Mesothelial cell of epicardium (in vitro differentiated cells): Measurements from ENCODE around the gene DNAI1. TPM values are rescaled to one million over a fixed set of nuclear protein-coding genes. Genes with fewer than 3 reads are reported as not detected.

Experiments
- DNase-seq, 2 experiments: peaks; one replicate each; pipeline ENCODE4 v3.0.0; 2021; ENCODE audit warnings: low spot score in 2 of 2; ENCODE audit not compliant: unreplicated experiment in 2 of 2
- H3K27ac Mint-ChIP-seq: 2 replicates; pipeline ENCODE4 v1.8.0; 2021; ENCODE audit warnings: mixed read lengths
- H3K27me3 Mint-ChIP-seq: 2 replicates; pipeline ENCODE4 v1.8.0; 2021; ENCODE audit warnings: low read depth, mixed read lengths
- H3K36me3 Mint-ChIP-seq: 2 replicates; pipeline ENCODE4 v1.8.0; 2021; ENCODE audit warnings: mixed read lengths
- H3K4me1 Mint-ChIP-seq: 2 replicates; pipeline ENCODE4 v1.8.0; 2021; ENCODE audit warnings: mixed read lengths
- H3K4me3 Mint-ChIP-seq: 2 replicates; pipeline ENCODE4 v1.8.0; 2021; ENCODE audit warnings: mild to moderate bottlenecking, moderate library complexity, mixed read lengths
- H3K9me3 Mint-ChIP-seq: 2 replicates; pipeline ENCODE4 v1.8.0; 2021; ENCODE audit warnings: mixed read lengths
- total RNA-seq: library from RNA; stranded (reverse); gene quantifications from 3 replicates; pipeline ENCODE4 v1.2.1, GENCODE V29; 2021
- TF ChIP-seq, protein P1 (sequence below): fragments of 200-600 bp; sonication (generic); IDR thresholded peaks from one replicate; pipeline ENCODE4 v1.5.0; 2021; ENCODE audit warnings: antibody characterized with exemption; ENCODE audit not compliant: unreplicated experiment

DNAI1 gene
- total RNA-seq, 1 donor from 2014 or later, result not detected

DNA sequence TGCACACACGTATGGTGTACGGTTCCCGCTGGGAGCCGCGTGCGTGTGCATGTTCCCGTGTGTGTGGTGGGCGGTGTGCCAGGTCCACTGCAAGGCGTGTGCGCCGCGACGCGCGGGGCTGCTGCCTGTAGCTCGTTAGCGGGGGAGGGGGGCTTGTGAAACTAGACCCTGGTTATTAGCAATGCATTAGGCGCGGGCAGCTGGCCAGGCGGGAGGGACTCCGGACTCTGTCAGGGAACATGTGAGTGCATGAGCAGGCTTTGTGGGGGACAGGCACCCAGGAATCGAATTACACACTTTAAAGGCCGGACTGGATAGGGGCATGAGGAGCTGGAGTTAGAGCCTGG lies 96.4 kb downstream of the DNAI1 start:
- Mint-ChIP-seq H3K27me3 (peaks cover 5% of the 10 kb centered on the region), H3K9me3 (no peaks in the 10 kb centered on the region), H3K27ac (peak overlapping the region; percentile 33), H3K4me3 (no peak overlapping the region), H3K4me1 (peaks cover 44% of the 10 kb centered on the region), H3K36me3 (no peaks in the 10 kb centered on the region)
- DNase-seq, result no peak
- TF ChIP-seq, protein P1, sequence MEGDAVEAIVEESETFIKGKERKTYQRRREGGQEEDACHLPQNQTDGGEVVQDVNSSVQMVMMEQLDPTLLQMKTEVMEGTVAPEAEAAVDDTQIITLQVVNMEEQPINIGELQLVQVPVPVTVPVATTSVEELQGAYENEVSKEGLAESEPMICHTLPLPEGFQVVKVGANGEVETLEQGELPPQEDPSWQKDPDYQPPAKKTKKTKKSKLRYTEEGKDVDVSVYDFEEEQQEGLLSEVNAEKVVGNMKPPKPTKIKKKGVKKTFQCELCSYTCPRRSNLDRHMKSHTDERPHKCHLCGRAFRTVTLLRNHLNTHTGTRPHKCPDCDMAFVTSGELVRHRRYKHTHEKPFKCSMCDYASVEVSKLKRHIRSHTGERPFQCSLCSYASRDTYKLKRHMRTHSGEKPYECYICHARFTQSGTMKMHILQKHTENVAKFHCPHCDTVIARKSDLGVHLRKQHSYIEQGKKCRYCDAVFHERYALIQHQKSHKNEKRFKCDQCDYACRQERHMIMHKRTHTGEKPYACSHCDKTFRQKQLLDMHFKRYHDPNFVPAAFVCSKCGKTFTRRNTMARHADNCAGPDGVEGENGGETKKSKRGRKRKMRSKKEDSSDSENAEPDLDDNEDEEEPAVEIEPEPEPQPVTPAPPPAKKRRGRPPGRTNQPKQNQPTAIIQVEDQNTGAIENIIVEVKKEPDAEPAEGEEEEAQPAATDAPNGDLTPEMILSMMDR, result no peak

DNA sequence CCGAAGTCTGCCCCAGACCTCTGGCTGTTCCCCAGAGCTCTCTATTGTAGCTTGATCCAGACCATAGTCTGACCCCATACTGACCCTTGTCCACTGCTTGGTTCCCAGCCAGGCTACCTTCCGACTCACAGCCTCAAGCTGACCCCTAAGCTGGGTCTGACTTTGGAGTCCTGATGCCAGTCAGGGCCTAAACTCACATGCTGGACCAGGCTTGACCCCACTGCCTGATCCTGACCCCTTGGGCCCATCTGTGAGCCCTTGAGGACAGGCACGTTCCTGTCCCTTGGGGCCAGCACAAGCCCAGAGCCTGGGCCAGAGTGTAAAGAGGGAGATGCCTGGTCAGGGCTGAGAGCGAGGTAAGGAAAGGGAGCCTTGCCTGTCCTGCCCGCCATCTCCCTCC lies 96.9 kb downstream of the DNAI1 start:
- no peak for DNase-seq

DNA sequence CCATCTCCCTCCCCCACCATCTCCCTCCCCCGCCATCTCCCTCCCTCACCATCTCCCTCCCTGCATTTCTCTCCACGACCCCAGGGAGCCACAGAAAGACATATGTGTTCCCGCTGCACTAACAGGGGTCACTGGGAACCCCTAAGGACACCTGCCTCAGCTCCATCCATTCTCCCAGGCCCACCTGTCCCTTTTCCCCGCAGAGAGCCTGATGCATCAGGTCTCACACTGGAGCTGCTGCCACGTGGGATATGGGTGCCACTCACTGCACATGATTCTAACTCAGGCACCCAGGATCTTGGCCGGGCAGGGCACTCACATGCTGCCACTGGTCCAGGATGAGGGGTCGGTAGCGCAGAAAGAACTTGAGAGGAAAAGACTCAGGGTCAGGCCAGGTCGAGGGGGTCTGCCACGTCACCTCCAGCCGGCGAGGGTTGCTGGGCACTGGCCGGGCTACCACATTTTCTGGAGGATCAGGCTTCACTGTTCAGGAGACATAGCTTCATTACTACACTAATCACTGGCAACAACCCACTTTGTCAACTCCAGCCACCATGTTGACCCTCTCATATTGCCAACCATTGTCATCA lies 97.4 kb downstream of the DNAI1 start:
- H3K27me3 Mint-ChIP-seq, result peaks cover 8% of the 10 kb centered on the region
- no peak overlapping the region for H3K4me3 Mint-ChIP-seq
- TF ChIP-seq, protein P1, result no peak
- no peak for DNase-seq
- H3K4me1 Mint-ChIP-seq, result peaks cover 50% of the 10 kb centered on the region
- no peaks in the 10 kb centered on the region for H3K9me3 Mint-ChIP-seq
- H3K36me3 Mint-ChIP-seq, result no peaks in the 10 kb centered on the region
- H3K27ac Mint-ChIP-seq, result no peak overlapping the region

More for the DNA sequence above, 96.9 kb downstream of the DNAI1 start:
- Mint-ChIP-seq H3K27ac (no peak overlapping the region), H3K9me3 (no peaks in the 10 kb centered on the region), H3K4me3 (no peak overlapping the region), H3K27me3 (peaks cover 8% of the 10 kb centered on the region), H3K4me1 (peaks cover 49% of the 10 kb centered on the region), H3K36me3 (no peaks in the 10 kb centered on the region)
- TF ChIP-seq, protein P1, result no peak

DNA sequence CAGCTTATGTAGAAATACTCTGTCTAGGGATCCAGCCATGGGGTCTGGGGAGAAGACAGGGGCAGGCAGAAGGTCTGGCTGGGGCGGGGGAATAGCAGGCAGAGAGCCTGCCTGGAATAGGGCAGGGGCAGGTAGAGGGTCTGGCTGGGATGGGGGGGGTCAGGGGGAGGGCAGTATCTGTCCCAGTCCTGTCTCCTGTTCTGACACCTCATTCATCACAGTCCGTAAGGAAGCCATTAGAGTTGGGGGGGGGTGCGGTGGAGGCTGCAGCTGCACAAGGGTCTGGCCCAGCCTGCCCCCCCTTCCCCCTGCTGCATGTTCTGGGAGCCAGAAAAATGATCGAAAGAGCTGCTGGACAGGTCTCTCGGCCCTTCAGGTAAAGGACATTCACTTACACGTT lies 98.3 kb downstream of the DNAI1 start:
- Mint-ChIP-seq H3K36me3 (no peaks in the 10 kb centered on the region), H3K4me1 (peaks cover 54% of the 10 kb centered on the region), H3K27ac (no peak overlapping the region)

DNA sequence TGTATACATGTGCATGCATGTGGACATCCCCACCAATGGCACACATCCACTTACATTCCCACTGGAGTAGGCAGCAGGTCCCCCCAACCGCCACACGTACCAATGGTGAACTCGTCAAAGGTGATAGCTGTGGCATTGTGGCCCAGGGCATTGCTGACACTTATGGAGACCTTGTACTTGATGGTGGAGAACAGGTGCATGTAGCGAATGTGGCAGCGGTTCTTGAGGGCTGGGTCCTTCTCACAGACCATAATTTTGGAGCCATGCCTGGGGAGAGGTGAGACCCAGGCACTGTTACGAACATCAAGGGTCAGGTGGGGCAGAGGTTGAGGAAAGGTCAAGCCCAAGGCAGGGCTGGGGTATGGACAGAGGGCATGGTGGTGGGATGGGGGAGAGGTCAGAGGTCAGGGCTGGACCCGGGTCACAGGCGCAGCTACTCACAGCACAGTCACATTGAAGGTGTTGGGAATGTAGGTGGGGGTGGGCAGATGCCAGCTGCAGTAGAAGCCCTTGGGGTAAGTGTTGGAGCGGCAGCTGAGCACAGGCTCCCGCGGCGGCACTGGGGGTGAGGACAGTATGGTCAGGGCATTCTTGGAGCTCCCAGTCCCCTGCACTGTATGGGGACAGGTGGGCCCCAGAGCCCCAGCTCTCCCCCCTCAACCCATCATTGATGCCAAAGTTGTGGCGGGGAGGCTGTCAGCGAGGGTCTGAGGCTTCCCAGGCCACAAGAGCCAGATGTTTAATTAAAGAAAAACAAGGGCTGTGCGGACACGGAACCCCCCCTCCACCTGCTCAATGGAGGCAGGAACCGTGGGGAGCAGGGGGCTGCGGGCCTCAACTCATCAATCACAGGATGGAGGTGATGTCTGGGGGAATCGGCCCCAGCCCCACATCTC lies 99.1 kb downstream of the DNAI1 start:
- H3K4me1 Mint-ChIP-seq, result peaks cover 54% of the 10 kb centered on the region
- peaks cover under 1% of the 10 kb centered on the region for H3K36me3 Mint-ChIP-seq
- DNase-seq, result no peak
- peaks cover 6% of the 10 kb centered on the region for H3K27me3 Mint-ChIP-seq
- H3K4me3 Mint-ChIP-seq, result no peak overlapping the region
- H3K9me3 Mint-ChIP-seq, result peaks cover under 1% of the 10 kb centered on the region
- no peak overlapping the region for H3K27ac Mint-ChIP-seq
- TF ChIP-seq, protein P1, result no peak

More for the DNA sequence above, 98.3 kb downstream of the DNAI1 start:
- no peak overlapping the region for H3K4me3 Mint-ChIP-seq
- H3K27me3 Mint-ChIP-seq, result peaks cover 8% of the 10 kb centered on the region
- TF ChIP-seq, protein P1, result no peak
- no peaks in the 10 kb centered on the region for H3K9me3 Mint-ChIP-seq
- no peak for DNase-seq
